Stimulated activated CD8-positive, alpha-beta memory T cell treated with anti-CD3 and anti-CD28 coated beads, Interleukin-7, amount 100 ng/mL, for 48 hours (primary cell): Measurements from ENCODE around the gene TMUB2.
A peak's percentile ranks its signal among the peaks of the same experiment; 100 is the strongest.

Source experiments
- DNase-seq, 2 donors: peaks; one replicate each; pipeline ENCODE4 v3.0.0-alpha.2; 2020; ENCODE audit warnings: low read depth in 1 of 2; ENCODE audit errors: extremely low read depth in 1 of 2

TMUB2 gene

DNA sequence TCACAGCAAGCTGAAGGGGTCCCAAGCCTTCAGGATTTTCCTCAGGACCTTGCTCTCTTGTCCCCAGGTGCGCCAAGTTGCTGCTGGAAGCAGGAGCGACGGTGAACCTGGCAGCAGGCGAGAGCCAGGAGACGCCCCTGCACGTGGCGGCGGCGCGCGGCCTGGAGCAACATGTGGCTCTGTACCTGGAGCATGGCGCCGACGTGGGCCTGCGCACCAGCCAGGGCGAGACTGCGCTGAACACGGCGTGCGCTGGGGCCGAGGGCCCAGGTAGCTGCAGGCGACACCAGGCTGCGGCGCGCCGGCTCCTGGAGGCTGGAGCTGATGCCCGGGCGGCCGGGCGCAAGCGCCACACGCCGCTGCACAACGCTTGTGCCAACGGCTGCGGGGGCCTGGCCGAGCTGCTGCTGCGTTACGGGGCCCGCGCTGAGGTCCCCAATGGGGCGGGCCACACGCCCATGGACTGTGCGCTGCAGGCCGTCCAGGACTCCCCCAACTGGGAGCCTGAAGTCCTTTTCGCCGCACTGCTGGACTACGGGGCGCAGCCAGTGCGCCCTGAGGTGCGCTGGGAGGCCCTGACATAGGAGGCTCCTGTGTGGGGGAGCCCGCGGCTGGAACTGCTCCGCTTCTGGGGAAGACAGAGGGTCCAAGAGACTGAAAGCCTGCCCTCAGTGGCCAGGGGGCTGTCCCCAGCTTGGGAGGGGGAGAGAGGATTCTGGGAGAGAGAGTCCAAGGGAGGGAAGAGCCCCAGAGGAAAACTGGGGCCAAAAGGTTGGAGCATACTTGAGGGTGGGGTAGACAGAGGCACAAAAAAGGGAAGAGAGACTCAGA, 9.9 kb upstream of the TMUB2 start:
- DNase-seq, result no peak

DNA sequence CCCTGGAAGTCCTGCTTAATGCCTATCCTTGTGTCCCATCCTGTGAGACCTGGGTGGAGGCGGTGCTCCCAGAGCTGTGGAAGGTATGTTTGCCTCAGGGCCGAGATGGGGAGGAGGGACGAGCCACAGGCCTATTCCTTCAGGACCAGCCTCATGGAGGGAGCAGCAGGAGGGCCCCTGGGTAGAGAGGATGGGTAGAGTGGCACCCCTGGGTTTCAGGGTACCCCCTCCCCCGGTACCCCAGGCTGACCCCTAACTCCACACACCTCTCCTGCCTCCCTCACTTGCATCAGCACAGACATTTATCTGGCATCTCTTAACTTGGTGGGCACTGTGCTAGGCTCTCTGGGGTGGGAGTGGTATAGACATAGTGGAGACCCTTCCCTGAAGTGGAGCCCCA, 9.1 kb upstream of the TMUB2 start:
- no peak for DNase-seq

DNA sequence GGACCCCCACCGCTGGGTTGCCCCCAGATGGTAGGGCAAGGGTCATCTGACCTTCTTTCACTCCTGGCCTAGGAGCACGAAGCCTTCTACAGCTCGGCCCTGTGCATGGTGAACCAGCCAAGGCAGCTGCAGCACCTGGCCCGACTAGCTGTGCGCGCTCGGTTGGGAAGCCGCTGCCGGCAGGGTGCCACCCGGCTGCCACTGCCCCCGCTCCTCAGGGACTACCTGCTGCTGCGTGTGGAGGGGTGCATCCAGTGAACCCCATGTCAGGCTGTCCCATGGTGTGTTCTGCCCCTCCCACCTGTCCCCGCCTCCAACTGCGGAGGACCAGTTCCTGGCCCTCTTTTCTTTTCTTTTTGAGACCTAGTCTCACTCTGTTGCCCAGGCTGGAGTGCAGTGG, 8.6 kb upstream of the TMUB2 start:
- no peak for DNase-seq

DNA sequence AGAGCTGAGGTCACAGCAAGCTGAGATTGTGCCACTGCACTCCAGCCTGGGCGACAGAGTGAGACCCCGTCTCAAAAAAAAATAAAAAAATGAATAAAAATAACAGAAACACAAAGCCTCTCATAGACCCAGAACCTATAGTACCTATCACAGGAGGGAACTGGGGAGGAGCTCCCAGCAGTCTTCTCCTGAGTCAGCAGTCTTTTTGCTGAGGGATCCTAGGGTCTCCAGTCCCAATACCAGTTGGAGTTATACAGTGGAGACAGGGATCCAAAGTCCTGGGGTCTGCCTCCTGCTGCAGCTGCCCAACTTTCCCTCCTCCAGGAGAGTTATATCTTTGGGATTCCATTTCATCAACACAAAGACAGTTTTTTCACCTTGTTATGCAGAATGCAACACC, 3.7 kb upstream of the TMUB2 start:
- DNase-seq, result no peak

DNA sequence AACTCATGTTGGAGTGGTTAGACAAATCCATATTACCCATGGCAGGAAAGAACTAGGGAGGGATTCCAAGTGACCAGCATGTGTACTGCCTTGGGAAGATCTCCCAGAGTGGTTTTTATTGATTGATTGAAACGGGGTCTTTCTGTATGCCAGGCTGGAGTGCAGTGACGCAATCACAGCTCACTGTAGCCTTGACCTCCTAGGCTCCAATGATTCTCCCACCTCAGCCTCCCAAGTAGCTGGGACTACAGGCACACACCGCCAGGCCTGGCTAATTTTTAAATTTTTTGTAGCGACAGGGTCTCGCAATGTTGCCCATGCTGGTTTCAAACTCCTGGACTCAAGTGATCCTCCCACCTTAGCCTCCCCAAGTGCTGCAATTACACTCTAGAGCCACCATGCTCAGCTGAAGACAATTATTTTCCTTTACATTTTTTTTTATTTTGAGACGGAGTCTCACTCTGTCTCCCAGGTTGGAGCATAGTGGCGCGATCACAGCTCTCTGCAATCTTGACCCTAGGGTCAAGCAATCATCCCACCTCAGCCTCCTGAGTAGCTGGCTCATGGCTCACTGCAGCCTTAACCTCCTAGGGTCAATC, 2.5 kb upstream of the TMUB2 start:
- no peak for DNase-seq

DNA sequence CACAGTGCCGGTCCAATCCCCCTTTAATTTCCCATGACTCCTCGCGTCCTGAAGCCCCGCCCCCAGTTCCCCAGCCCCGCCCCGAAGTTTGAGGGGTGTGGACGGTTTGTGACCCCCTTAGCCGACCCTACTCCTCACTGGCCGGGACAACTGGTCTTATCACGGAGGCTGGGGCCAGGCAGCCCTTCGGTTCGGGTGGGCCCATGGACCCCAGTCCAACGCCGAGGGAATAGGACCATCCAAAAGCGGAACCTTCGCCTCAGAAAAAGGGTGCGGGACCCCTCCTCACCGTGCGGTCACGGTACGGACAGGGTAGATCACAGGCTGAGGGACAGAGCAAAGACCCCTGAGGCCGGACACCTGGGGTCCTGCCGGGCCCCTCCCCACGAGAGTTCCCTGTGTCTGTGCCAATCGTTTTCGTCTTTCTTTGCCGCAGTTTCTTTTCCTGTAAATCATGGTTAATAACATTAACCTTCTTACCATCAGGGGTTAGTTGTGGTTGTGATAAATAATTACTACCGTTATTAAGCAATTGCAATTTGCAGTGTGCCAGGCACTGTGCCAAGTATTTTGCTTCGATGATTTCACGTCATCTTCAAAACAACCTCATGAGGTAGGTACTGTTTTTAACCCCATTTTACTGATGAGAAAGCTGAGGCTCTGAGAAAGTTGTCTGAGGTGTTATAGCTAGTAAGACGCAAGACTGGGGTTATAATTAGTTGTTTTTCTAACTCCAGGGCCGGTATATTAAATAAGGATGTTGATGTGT, 543 bp downstream of the TMUB2 start:
- DNase-seq, result no peak

DNA sequence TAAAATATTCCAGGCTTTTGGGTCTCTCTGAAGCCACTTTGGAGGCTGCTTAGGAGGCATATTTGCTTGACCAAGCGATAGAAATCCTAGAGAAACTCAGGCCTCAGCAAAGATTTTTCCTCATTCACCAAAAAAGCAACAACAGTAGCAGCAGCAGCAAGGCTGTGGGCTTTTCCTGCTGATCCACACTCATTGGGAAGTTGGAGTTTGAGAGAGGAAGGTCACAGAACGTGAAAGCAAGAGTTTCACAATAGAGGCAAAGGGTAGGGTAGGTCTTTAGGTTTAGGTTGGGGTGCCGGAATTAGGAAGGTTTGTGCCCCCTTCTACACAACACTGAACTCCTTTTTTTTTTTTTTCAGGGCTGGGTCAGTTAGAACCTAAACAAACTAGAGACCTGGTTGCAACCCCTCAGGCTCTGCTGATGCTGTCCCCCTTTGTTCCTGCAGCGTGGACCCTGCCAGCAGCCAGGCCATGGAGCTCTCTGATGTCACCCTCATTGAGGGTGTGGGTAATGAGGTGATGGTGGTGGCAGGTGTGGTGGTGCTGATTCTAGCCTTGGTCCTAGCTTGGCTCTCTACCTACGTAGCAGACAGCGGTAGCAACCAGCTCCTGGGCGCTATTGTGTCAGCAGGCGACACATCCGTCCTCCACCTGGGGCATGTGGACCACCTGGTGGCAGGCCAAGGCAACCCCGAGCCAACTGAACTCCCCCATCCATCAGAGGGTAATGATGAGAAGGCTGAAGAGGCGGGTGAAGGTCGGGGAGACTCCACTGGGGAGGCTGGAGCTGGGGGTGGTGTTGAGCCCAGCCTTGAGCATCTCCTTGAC, 2.0 kb downstream of the TMUB2 start:
- no peak for DNase-seq

DNA sequence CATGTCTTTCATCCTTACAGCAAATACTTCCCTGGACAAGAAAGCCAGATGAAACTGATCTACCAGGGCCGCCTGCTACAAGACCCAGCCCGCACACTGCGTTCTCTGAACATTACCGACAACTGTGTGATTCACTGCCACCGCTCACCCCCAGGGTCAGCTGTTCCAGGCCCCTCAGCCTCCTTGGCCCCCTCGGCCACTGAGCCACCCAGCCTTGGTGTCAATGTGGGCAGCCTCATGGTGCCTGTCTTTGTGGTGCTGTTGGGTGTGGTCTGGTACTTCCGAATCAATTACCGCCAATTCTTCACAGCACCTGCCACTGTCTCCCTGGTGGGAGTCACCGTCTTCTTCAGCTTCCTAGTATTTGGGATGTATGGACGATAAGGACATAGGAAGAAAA, 3.7 kb downstream of the TMUB2 start:
- DNase-seq, result no peak

DNA sequence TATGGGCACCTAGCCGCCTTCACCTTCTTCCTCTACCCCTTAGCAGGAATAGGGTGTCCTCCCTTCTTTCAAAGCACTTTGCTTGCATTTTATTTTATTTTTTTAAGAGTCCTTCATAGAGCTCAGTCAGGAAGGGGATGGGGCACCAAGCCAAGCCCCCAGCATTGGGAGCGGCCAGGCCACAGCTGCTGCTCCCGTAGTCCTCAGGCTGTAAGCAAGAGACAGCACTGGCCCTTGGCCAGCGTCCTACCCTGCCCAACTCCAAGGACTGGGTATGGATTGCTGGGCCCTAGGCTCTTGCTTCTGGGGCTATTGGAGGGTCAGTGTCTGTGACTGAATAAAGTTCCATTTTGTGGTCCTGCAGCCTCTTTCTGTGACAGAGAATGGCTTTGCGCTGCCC, 4.6 kb downstream of the TMUB2 start:
- DNase-seq, result no peak

DNA sequence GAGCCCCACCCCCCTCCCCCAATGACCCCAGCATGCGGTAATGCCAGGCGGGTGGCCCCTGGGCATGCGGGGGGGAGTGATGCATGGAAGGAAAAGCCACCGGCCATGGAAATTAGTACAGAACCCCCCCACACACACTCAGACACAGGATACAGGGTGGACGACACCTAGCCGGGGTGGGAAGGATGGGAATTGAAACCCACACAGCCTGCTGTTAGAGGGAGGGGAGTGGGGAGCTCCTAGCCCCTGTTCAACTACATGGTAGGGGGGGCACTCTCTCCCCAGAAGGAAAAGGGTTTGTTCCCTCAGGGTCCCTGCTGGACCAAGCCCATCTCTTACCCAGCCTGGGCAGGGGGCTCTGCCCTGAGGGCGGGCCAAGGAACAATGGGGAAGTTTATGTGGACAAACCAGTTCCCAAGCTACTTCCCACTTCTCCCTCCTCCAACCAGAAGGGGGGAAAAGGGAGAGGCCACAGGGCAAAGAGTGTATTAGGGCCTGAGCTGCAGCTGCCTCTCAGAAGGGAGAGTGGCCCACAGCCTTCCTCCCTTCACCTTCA, 5.2 kb downstream of the TMUB2 start:
- no peak for DNase-seq

DNA sequence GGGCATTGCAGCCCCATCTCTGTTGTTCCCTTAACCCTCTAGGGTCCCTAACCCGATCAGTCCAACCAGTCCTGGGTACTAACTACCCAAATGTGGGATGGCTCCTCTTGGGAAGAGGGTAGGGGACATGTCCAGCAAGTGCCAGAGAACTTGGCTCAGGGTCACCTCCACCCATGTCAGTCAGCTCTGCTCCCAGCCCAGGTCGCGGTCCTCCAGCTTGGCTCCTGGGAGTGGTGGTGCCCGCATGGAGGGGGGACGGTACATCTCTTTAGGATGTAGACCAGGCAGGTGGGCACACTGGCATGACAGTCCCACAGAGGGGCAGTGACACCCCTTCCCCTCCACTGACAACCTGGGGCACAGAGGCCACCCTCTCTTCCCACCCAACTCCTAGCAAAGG, 6.0 kb downstream of the TMUB2 start:
- DNase-seq, result no peak

DNA sequence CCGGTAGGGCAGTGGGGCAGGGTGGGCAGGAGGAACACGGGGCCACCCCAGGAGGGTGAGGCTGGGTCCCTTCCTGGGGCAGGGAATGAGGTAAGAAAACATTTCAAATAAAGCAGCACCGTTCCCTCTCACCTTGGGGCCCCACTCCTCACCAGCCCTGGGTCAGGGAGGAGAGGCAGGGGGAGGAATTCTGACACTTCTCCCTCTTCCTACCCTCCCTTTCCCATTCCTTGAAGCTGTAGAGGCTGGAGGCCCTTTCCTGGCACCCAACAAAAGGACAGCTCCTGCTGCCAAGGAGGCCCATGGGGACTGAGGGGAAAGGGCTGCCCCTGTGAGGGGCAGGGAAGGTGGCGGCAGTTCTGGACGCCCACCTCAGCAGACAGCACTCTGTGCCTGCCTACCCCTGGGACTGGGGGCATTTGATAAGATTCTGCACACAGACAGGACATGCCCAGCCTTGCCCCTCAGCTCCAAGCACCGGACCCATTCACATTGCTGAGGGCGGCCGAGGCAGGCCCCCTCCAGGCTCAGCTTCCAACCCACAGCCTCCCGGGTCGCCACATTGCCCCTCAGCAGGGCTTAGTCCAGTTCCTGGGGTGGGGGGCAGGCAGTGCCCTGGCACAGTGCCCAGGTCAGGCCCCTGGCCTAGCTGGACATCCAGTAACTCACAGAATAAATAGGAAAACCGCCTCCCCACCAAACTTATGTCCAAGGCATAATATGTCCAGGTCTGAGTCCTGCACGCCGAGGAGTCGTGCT, 6.7 kb downstream of the TMUB2 start:
- no peak for DNase-seq

DNA sequence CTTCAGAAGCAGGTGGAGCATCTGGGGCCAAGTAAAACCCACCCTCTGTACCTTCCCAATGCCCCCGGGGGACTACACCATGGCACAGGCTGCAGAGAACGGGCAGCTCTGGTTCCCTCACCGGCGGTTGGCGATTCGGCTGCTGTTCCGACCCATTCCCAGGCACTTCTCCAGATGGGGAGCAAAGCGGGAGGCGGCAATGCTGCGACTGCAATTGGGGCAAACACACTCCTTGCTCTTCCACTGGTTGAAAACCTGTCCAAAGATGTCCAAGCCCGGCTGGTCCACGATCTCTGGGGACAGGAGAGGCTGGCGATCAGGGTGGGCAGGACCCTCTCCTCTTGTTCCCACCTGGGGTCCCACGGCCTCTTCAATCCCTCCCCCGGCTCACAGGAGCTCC, 10.3 kb downstream of the TMUB2 start:
- no peak for DNase-seq

DNA sequence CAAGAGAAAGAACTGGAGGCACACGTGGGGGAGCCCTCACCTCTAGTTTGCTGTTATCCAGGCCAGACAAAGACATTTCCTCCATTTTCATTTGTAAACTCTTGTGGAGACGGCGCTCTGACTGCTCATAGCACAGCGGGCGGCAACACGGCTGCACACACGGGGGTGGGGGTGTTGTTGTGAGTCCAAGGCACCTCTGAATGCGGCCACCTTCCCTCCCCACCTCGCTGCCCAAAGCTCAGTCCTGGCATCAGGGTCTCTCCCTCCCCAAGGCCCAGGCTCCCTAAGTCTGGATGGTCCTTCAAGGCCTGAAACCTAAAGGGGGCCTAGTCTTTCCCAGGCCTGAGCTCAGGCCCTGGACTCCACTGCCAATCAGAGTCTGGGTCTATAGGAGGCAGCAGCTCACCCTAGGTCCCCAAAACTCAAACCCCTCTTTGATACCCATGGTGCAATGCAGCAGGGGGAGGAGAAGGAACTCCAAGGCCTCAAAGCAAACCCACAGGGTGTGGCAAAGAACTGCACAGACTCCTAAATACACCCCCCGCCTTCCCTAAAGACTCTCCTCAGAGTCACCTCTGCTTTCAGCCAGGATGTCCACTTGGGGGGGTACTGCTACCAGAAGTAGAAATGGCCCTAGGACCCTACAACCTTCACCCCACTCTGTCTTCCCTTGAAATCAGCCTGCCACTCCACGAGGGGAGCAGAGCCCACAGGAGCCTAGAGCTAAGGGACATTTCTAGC, 11.4 kb downstream of the TMUB2 start:
- no peak for DNase-seq

DNA sequence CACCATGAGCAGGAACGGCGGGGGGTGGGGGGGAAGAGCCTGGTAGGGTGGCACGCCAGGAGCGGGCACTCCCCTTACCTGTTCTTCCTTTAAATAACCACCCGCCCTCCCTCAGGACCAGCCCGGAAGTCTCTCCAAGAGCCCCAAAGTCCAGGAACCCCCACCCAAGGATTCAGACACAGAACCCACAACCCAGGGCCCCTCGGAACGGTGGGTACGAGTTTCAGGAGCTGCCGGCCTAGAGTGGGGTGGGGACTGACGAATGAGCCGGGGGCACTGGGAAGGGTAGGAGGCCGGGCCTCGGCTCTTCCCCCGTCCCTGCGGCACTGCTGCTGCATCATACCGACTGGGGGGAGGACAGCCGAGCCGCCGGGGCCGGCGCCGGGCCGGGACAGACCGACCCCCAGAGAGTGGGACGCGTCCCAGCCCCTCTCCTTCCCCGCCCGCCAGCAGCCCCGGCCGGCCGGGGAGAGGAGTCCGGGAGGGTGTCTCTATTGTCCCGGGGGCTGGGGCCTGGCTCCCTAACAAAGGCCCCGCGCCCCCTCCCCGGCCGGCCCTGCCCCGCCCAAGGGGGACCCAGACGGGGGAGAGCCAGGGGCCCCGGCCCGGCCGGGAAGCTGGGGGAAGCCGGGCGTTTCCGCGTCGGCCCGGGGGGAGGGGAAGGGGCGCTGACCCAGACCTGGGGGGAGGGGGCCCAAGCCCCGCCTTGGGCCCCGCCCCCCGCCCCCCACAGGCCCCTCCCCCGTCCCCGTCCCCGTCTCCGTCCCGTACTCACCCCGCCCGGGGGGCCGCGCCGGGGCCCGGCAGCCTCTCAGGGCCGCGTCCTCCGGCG, 12.2 kb downstream of the TMUB2 start:
- peak in 1 of 2 donors; percentile 39 for DNase-seq

DNA sequence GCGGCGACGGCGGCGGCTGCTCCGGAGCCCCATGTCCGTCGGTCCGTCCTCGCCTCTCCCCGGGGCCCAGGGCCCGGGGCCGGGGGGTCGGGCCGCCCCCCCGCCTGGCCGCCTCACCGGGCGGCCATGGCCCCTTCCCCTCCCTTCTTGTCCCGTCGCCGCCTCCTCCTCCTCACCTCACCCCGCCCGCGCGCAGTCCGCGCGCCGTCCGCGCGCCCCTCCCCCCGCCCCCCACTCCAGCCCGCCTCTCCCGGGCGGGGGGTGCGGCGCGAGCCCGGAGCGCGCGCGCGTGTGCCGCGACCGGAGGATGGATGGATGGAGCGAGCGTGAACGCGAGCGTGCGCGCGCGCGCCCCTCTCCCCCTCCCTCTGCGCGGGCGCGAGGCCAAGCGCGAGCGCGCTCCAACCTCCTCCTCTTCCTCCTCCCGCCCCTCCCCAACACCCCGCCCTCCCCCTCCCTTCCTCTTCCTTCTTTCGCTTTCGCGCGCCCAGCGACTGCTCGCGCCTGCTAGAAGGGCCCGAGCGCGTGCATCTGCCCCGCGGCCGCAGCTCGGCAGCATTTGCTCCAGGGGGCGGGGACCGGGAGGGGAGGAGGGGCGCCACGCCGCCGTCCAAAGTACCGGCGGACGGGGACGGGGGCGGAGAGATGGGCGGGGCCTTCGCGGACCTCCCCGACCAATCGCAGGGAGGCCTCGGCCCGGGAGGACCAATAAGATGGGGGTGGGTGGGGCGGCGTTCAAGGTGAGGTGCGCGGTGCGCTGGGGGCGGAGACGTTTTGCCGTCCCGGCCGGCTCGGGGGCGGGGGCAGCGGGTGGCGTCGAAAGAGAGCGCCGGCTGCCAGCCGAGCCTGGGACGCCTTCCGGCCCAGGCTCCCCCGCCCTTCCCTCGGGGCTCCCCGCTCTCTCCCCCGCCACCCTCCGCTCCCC, 13.0 kb downstream of the TMUB2 start, which contains the start of gene ATXN7L3:
TSS of gene ATXN7L3 (minus strand) at position 332 of the 925 bp plus-strand sequence. CDS start 1,814 bp downstream, outside the sequence.
- peak; percentile 100 for DNase-seq

DNA sequence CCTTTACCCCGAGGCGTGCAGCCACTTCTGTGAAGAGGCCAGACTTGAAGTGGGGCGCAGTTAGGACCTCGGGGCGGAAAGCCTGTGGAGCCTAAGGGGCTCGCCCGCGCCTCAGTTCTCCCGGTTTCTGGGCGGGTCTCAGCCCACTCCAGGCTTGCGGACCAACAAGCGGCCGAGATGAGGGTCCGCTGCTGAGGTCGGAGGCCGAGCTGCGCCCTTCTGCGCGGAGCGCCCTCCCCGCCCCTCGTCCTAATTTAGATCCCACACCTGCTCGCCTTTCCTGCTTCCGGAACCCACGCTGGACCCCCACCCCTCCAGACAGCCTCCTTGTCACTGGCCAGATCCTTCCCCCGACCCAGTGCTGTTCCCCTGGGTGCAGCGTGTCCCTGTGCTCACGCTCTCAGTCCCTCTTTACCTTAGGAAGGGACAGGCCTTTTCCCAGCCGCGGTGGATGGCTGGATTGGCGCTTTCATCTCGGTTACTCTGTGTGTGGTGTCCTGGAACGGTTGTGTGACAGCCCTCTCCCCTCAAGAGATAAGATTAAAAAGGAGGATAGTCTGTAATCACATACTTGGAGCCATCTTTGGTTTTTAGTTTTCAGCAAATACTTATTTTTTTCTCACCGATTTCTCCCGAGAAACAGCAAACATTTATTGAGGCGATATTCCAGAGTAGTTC, 13.8 kb downstream of the TMUB2 start:
- DNase-seq, result no peak
